ENCODE data around the gene SCARB2.

SCARB2 gene

GRCh38 chr4:76224171-76224570 lies 10.5 kb upstream of the SCARB2 start:
- no peak for DNase-seq

GRCh38 chr4:76219299-76220055 lies 5.9 kb upstream of the SCARB2 start:
- no peak for DNase-seq

DNA sequence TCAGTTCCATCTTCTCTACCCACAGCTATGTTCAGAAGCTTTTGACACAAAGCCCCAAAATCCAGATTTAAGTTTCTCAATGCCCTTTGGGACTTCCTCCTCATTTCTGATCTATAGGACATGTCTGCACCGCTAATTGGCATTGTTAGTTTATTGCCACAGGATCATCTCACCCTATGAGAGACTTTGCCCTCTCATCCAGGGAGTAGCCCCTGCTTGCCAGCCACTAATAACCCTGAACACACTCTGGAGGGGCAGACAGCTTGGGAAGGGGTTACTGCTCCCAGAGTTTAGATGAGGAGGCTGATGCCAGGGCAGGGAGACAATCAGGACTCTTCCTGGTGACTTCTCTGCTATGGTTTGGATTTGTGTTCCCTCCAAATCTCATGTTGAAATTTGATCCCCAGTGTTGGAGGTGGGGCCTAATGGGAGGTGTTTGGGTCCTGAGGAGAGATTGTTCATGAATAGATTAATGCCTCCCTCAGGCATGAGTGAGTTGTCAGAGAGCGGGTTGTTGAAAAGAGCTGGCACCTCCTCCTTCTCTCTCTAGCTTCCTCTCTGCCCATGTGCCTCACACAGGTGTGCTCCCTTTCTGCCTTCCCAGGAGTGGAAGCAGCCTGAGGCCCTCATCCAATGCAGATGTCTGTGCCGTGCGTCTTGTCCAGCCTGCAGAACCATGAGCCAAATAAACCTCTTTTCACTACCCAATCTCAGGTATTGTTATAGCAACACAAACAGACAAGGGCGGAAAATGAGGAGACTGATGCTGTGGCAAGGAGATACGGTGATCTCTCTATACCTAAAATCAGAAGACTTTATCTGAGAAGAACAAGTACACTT lies 3.6 kb upstream of the SCARB2 start:
- no peak for DNase-seq

DNA sequence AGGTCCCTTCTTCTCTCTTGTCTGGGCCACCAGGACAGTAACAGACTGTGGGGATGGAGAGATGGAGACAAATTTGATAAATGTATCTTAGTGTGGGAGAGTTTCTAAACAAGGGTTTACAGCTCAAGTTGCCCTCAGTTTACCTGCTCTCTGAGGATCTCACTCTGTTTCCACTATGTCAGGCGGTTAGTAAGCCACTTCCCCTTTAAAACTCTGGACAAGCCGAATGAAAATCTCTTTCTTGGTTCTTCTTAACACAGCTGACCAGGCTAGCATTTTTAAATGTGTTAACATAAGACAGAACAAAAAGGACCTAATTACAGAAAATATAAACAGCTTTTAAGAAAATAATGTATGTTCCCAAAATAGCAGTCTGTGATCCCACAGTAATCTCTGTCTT lies 2.9 kb upstream of the SCARB2 start:
- DNase-seq: no peak

- no peak for DNase-seq
Observed at GRCh38 chr4:76215077-76215476, 1.5 kb upstream of the SCARB2 start.

- DNase-seq: no peak
Observed at GRCh38 chr4:76214177-76214675, 602 bp upstream of the SCARB2 start.

- no peak for DNase-seq
Observed at GRCh38 chr4:76212851-76213414, 691 bp downstream of the SCARB2 start.

DNA sequence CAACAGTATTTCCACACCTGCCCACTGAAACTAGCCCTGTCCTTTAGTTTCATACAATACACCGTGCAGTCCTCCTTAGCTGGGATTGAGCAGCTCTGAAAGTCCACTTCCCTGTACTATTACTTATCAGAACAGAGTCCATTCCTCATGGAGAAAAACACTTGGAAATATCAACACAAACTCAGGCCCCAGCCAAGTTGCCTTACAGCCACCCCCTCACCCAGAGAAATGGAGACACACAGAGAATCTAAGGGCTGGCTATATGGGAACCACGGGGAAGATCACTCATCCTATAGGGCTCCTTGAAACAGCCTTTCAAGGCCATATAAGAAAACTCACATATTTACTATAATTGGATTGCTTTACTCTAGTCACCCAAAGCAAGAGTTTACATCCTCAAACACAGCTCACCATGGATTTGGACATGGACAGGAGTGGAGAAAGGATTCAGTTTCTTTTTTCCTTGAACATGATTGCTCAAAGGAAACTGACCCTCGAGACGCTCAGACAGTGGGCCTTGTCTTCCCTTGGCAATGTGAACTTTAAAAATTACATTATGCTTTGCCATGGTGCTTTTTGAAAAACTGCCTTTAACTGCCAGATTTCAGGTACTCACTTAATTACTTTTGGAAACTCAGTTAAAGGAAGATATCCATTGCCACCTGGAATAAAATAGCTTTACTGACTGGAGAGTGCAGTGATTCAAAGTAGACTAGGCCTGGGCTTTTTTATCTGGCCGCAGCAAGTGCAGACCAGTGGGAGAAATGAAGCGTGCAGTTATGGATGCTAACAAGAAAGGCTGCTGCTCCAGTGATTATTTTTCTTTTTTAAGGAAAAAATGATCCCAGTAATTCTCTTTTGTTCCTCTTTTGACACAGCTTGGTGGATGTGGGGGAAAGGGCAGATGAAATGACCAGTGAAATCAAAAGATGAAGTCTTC lies 1.6 kb downstream of the SCARB2 start:
- no peak for DNase-seq

- DNase-seq: no peak
Observed at GRCh38 chr4:76210452-76210851, 3.2 kb downstream of the SCARB2 start.

- no peak for DNase-seq
Observed at GRCh38 chr4:76209881-76210280, 3.7 kb downstream of the SCARB2 start.

DNA sequence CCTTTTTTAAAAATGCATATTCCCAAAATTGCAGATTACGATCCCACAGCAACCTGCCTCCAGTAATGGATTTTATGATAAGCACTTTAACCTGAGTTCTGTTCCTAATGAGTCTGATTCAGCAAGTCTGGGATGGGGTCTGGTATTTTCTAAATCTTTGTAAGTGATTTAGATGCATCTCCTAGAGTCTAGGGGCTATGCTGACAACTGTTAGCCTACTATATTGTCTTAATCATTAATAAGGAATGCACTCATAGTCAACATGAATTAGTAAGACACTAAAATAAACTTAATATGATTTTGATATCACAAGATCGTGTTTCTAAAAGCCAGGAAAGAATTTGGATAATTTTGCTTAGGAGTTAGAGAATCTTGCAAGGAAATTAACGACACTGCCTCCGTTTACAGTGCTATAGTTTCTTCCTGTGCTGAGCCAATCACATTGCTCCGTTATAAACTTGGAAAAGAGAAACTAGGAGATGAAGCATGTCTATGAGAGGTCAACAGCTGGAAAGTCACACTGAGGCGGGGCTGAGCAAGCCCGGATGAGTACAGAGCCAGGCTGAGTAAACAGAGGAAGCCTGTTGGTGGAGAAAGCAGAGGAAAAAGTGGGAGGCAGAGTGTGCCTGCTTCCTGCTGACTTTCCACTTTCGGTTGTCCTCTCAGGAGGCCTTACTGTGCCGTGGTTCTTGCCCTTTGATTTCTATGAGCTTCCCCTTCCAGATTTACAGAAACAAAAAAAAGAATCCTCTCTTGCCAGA lies 5.4 kb downstream of the SCARB2 start:
- peak; percentile 70 for DNase-seq

GRCh38 chr4:76207549-76207948 lies 6.1 kb downstream of the SCARB2 start:
- no peak for DNase-seq

- DNase-seq: peak; percentile 36
Observed at GRCh38 chr4:76206222-76206942, 7.2 kb downstream of the SCARB2 start.

- DNase-seq: no peak
Observed at GRCh38 chr4:76205476-76205875, 8.1 kb downstream of the SCARB2 start.

GRCh38 chr4:76204936-76205335 lies 8.7 kb downstream of the SCARB2 start:
- DNase-seq: no peak

DNA sequence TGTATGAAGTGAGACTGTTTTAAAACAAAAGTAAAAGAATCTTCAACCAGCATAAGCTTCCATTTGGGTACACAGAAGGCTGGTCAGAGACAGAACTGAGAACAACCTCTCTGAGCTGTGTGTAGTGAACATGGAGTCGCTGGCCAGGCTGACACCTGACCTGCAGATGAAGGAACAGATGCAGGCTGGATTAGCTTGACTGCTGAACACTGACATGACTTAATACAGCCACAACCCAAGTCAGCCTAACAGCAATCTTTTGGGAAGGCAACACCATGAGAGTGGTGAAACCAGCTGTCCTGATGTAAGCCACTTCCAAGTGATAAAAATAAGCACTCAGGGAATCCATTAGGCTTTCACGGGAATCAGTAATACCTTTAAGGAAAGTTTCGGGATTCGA lies 10.1 kb downstream of the SCARB2 start:
- DNase-seq: no peak

GRCh38 chr4:76201276-76201675 lies 12.3 kb downstream of the SCARB2 start:
- no peak for DNase-seq

- DNase-seq: no peak
Observed at GRCh38 chr4:76200771-76201231, 12.8 kb downstream of the SCARB2 start.

DNA sequence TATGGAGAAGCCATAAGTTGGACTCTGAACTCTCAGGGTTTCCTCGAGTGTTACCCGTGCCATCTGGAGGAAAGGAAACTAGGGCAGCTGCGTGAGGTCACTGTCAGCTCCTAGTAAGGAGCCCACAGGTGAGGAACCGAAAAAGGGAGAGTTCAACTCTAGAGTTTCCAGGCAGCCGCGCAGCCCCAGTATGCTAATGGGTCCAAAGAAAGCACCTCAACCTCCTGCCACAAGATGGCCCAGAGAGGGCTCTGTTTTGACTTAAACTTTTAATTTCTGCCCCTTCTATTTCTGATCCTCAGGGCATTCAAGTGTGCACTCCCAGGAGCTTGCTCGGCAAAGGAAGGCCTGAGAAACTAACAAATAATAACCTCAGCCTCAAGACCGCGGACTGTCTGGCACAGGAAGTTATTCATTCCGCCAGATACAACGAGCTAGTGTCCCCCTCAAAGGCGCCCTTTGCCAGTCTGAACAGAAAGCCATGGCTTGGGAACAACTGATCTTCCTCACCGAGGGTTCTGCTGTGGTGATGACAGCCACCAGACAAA lies 13.9 kb downstream of the SCARB2 start:
- no peak for DNase-seq

DNA sequence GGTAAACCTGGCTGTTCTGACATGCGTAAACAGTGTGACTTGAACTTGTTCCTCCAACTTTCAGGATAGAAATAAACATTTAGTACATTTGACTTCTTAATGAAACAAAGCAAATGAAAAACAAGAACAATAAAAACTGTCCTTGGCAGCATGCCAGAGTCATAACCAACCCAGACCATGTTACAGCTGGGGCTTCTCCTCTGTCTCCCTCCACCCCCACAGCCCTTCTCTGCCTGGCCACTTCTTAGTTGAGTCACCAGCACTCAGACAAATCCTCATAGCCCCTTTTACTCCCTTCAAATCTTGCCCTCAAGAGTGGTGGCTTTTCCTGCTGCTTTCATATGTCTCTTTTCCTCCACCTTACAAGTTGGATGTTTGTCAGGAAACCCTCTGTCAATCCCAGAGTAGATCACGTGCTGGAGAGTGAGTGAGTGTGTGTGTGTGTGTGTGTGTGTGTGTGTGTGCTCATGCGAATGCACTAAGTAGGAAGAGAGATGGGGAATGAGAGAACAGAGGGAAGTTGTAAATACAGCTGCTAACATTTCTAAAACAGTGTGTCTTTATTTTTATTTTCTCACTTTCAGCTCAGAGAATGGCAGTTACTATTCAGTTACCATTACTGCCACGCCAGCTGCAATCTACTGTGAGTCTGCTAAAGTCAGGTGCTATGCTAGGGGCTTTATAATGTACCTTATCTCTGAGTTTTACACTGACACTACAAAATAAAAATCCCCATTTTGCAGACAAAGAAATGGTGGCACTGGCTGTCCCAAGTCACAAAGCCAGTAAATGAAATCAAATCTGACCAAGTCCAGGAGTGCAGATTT lies 15.0 kb downstream of the SCARB2 start:
- DNase-seq: no peak
